ENCODE results near the gene FAM83D.

DNA sequence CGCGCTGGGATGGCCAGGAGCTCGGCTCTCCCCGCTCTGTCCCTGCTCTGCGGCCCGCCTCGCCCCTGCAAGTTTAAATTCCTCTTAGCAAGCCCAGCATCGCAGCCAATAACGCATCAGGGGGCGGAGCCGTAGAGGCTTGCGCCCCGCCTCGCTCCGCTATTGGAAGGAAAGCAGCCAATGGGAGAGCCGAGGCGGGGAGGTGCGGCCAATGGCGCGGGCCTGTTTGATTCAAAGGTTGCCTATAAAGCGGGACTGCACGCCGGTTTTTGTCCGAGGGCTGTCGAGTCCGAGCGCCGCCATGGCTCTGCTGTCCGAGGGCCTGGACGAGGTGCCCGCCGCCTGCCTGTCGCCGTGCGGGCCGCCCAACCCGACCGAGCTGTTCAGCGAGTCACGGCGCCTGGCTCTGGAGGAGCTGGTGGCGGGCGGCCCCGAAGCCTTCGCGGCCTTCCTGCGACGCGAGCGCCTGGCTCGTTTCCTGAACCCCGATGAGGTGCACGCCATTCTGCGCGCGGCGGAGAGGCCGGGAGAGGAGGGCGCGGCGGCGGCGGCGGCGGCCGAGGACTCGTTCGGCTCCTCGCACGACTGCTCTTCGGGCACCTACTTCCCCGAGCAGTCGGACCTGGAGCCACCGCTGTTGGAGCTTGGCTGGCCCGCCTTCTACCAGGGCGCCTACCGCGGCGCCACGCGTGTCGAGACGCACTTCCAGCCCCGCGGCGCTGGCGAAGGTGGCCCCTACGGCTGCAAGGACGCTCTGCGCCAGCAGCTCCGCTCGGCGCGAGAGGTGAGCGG is at the start of gene FAM83D:
- TF ChIP-seq, protein P1, sequence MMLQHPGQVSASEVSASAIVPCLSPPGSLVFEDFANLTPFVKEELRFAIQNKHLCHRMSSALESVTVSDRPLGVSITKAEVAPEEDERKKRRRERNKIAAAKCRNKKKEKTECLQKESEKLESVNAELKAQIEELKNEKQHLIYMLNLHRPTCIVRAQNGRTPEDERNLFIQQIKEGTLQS (IDR thresholded peaks at IDR 0.05; ENCODE audit: insufficient read depth, low read depth, low read length): no peak
- TF ChIP-seq, protein P2, sequence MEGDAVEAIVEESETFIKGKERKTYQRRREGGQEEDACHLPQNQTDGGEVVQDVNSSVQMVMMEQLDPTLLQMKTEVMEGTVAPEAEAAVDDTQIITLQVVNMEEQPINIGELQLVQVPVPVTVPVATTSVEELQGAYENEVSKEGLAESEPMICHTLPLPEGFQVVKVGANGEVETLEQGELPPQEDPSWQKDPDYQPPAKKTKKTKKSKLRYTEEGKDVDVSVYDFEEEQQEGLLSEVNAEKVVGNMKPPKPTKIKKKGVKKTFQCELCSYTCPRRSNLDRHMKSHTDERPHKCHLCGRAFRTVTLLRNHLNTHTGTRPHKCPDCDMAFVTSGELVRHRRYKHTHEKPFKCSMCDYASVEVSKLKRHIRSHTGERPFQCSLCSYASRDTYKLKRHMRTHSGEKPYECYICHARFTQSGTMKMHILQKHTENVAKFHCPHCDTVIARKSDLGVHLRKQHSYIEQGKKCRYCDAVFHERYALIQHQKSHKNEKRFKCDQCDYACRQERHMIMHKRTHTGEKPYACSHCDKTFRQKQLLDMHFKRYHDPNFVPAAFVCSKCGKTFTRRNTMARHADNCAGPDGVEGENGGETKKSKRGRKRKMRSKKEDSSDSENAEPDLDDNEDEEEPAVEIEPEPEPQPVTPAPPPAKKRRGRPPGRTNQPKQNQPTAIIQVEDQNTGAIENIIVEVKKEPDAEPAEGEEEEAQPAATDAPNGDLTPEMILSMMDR (IDR thresholded peaks at IDR 0.05; ENCODE audit: control extremely low read depth in 1 of 3, insufficient read depth in 1 of 3, low read depth in 1 of 3, low read length in 3 of 3): no peak
- no peak for TF ChIP-seq HDAC2 (IDR thresholded peaks at IDR 0.05; ENCODE audit: borderline replicate concordance in 1 of 2, low read depth in 2 of 2, low read length in 2 of 2)
- TF ChIP-seq SP1 (IDR thresholded peaks at IDR 0.05; ENCODE audit: low read depth, low read length): peak; percentile 93
- TF ChIP-seq SIRT6 (IDR thresholded peaks at IDR 0.05; ENCODE audit: low read length): no peak
- TF ChIP-seq SIN3A (conservative IDR thresholded peaks at IDR 0.05 in 1 of 2, IDR thresholded peaks at IDR 0.05 in 1 of 2; ENCODE audit: low read depth in 1 of 2, low read length in 2 of 2): peak in 1 of 2 experiments; percentile 49; a peak in 1 of 4 replicates
- TF ChIP-seq RAD21 (IDR thresholded peaks at IDR 0.05 in 1 of 2, conservative IDR thresholded peaks at IDR 0.05 in 1 of 2; ENCODE audit: low read depth in 2 of 2, low read length in 2 of 2): no peak; a peak in 1 of 4 replicates
- no peak for TF ChIP-seq TCF12 (IDR thresholded peaks at IDR 0.05; ENCODE audit: low read depth, low read length)
- no peak for TF ChIP-seq BCL11A (IDR thresholded peaks at IDR 0.05; ENCODE audit: low read depth in 2 of 2, low read length in 2 of 2)
- no peak for TF ChIP-seq RXRA (IDR thresholded peaks at IDR 0.05; ENCODE audit: insufficient read depth, low read depth, low read length)
